ENCODE results near the gene TFIP11.

DNA sequence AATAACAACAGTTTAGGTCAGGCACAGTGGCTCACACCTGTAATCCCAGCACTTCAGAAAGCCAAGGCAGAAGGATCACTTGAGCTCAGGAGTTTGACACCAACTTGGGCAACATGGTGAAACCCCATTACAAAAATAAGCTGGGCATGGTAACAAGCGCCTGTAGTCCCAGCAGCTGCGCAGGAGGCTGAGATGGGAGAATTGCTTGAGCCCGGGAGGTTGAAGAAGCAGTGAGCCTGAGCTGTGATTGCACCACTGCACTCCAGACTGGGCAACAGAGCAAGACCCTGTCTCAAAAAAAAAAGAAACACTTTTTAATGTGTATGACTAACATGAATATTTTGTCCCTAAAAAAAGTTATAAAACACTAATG, 24.5 kb upstream of the TFIP11 start:
- TF ChIP-seq POLR2A (IDR thresholded peaks at IDR 0.05) (no peak), CTCF (IDR thresholded peaks at IDR 0.05) (no peak)
